BLaER1 treated with 17β-estradiol and CSF1 and Interleukin-3, amounts not matched to agents 10 nM and 100 nM (cell line): Measurements from ENCODE around the gene UNC119.
A peak's percentile ranks its signal among the peaks of the same experiment; 100 is the strongest.

Experiments
- H3K27ac ChIP-seq, 11 experiments: shearing (Covaris generic); formaldehyde crosslinking; 2 replicates each; pipeline ENCODE4 v1.8.1; 2022
- H3K27me3 ChIP-seq, 11 experiments: shearing (Covaris generic); formaldehyde crosslinking; 2 replicates each; pipeline ENCODE4 v1.8.1; 2022
- H3K36me3 ChIP-seq, 11 experiments: shearing (Covaris generic); formaldehyde crosslinking; 2 replicates each; pipeline ENCODE4 v1.8.1; 2022
- H3K4me1 ChIP-seq, 10 experiments: shearing (Covaris generic); formaldehyde crosslinking; 2 replicates each; pipeline ENCODE4 v1.8.1; 2022
- H3K4me2 ChIP-seq, 11 experiments: shearing (Covaris generic); formaldehyde crosslinking; 2 replicates each; pipeline ENCODE4 v1.8.1; 2022
- H3K4me3 ChIP-seq, 10 experiments: shearing (Covaris generic); formaldehyde crosslinking; 2 replicates each; pipeline ENCODE4 v1.8.1; 2022
- H3K9ac ChIP-seq, 11 experiments: shearing (Covaris generic); formaldehyde crosslinking; 2 replicates each; pipeline ENCODE4 v1.8.1; 2022
- H3K9me3 ChIP-seq, 11 experiments: shearing (Covaris generic); formaldehyde crosslinking; replicated peaks in 1 of 11; 2 replicates each; pipeline ENCODE4 v1.8.1; 2022
- H4K20me1 ChIP-seq, 11 experiments: shearing (Covaris generic); formaldehyde crosslinking; 2 replicates each; pipeline ENCODE4 v1.8.1; 2022
- Cebpa-rat ChIP-seq, 11 experiments: shearing (Covaris generic); IDR thresholded peaks; 2 replicates each; pipeline ENCODE4 v1.8.1; 2022

Gene UNC119

GRCh38 chr17:28498652-28499363 lies 53.6 kb downstream of the UNC119 start:
- Histone ChIP-seq H3K9ac (peak overlapping the region in 4 of 11 experiments; percentile 27 to 44 (median 30); a peak in 4 of 22 replicates), H3K27me3 (no peaks in the 10 kb centered on the region), H3K27ac (peak overlapping the region in 1 of 11 experiments; percentile 3; a peak in 1 of 22 replicates), H3K4me2 (peak overlapping the region in 9 of 11 experiments; percentile 15 to 95 (median 76); a peak in 16 of 22 replicates), H3K36me3 (no peaks in the 10 kb centered on the region), H4K20me1 (no peaks in the 10 kb centered on the region; a peak in 1 of 22 replicates), H3K4me3 (no peak overlapping the region), H3K9me3 (no peaks in the 10 kb centered on the region), H3K4me1 (peaks cover 21 to 80% (median 72%) of the 10 kb centered on the region in 10 experiments)
- TF ChIP-seq Cebpa-rat (IDR thresholded peaks at IDR 0.05) = no peak

GRCh38 chr17:28497931-28498330 lies 54.5 kb downstream of the UNC119 start:
- H3K27ac ChIP-seq = no peak overlapping the region
- peak overlapping the region in 1 of 11 experiments; percentile 15; a peak in 1 of 22 replicates for H3K9ac ChIP-seq
- no peak overlapping the region for H3K4me3 ChIP-seq
- peaks cover 28 to 89% (median 81%) of the 10 kb centered on the region in 10 experiments for H3K4me1 ChIP-seq
- TF ChIP-seq Cebpa-rat (IDR thresholded peaks at IDR 0.05) = no peak
- H3K4me2 ChIP-seq = peak overlapping the region in 7 of 11 experiments; percentile 12 to 95 (median 71); a peak in 8 of 22 replicates
- no peaks in the 10 kb centered on the region for H3K36me3 ChIP-seq
- no peaks in the 10 kb centered on the region; a peak in 1 of 22 replicates for H4K20me1 ChIP-seq
- no peaks in the 10 kb centered on the region for H3K9me3 ChIP-seq
- no peaks in the 10 kb centered on the region for H3K27me3 ChIP-seq
